Small intestine (tissue), 7 donors: ENCODE measurements around the gene SORL1. TPM values are rescaled to one million over a fixed set of nuclear protein-coding genes. Genes with fewer than 3 reads are reported as not detected.

Experiments
- DNase-seq, 2 donors: peaks; one replicate each; pipeline versions ENCODE4 v3.0.0 to v3.0.0-alpha.2; 2013
- FAIRE-seq: peaks from 2 replicates; lab custom pipeline; 2012; peaks lifted over from hg19 to GRCh38; lab: Jason Lieb, UNC
- H3K27ac ChIP-seq, 3 donors: one replicate each; pipeline ENCODE4 v1.5.1; 2013; ENCODE audit warnings: low read length in 2 of 3, mild to moderate bottlenecking in 2 of 3, control low read depth in 1 of 3, inconsistent platforms in 1 of 3, low read depth in 1 of 3, moderate library complexity in 1 of 3
- H3K27me3 ChIP-seq, 3 donors: one replicate each; pipeline ENCODE4 v1.6.1; 2013; ENCODE audit warnings: low read length in 3 of 3, inconsistent platforms in 1 of 3; ENCODE audit not compliant: control insufficient read depth in 3 of 3, insufficient read depth in 3 of 3
- H3K36me3 ChIP-seq, 3 donors: one replicate each; pipeline ENCODE4 v1.6.1; 2013; ENCODE audit warnings: low read length in 3 of 3, inconsistent platforms in 1 of 3, low read depth in 1 of 3, mild to moderate bottlenecking in 1 of 3, moderate library complexity in 1 of 3; ENCODE audit not compliant: control insufficient read depth in 3 of 3, insufficient read depth in 2 of 3
- H3K4me1 ChIP-seq, 3 donors: one replicate each; pipeline ENCODE4 v1.6.1; 2013; ENCODE audit warnings: low read length in 2 of 3, inconsistent platforms in 1 of 3, low read depth in 1 of 3, mild to moderate bottlenecking in 1 of 3, moderate library complexity in 1 of 3; ENCODE audit not compliant: control insufficient read depth in 3 of 3, insufficient read depth in 2 of 3
- H3K4me3 ChIP-seq, 3 donors: one replicate each; pipeline ENCODE4 v1.5.1; 2013; ENCODE audit warnings: low read length in 3 of 3, control low read depth in 1 of 3, inconsistent platforms in 1 of 3, low read depth in 1 of 3, mild to moderate bottlenecking in 1 of 3, moderate library complexity in 1 of 3
- H3K9me3 ChIP-seq, 2 donors: one replicate each; pipeline ENCODE4 v1.6.1; 2013; ENCODE audit warnings: low read depth in 1 of 2, low read length in 1 of 2; ENCODE audit not compliant: control insufficient read depth in 2 of 2, insufficient read depth in 1 of 2
- WGBS, 3 donors: extraction: QIAGEN DNeasy Blood & Tissue Kit; methylation state at CpG; one replicate each; pipeline ENCODE4 v1.1.7; 2013; 5-methylcytosine and 5-hydroxymethylcytosine counted together
- polyA plus RNA-seq, 4 donors: library from polyadenylated mRNA; stranded (reverse) in 3 of 4; unstranded in 1 of 4; fragments of 200-250 nt in 3 of 4; fragments of 120-200 nt in 1 of 4; gene quantifications; one replicate each; pipeline versions ENCODE4 v1.2.1 to v1.2.3, GENCODE V29; 2013
- donor health status: healthy with polysubstance abuse.
- donor health status: control.
- donor health status: control.
- donor health status: Bipolar disorder and iron deficiency.
- donor health status: healthy.

SORL1 gene
- polyA plus RNA-seq, 4 donors, result 4.6 to 64.5 (median 5.8) TPM

DNA sequence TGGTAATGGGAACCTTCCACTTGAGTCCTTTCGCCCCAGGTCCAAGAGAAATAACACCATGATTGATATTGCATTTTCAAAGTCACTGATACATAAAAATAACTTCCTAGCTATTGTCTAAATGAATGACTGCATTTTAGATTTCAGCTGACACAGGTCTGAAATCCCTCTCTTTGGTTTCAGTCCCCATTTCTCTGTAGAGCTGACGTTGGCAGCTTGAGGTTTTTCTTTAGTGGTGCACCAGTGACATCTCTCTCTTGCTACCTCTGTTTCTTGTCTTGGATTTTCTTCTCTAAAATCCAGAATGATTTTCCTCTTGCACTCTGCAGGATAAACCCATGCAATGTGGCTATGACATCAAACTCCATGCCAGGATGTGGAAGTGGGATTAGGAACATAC is 31.7 kb upstream of the SORL1 start:
- Histone ChIP-seq H3K27ac (no peak overlapping the region), H3K4me1 (peaks cover 0 to 6% (median 4%) of the 10 kb centered on the region in 3 donors), H3K9me3 (no peaks in the 10 kb centered on the region), H3K4me3 (no peak overlapping the region), H3K27me3 (no peaks in the 10 kb centered on the region), H3K36me3 (no peaks in the 10 kb centered on the region)
- WGBS, 3 donors, result 83 to 93% (median 92%) methylated on average over 2 of the region's 2 CpGs
- FAIRE-seq, result no peak
- no peak for DNase-seq

DNA sequence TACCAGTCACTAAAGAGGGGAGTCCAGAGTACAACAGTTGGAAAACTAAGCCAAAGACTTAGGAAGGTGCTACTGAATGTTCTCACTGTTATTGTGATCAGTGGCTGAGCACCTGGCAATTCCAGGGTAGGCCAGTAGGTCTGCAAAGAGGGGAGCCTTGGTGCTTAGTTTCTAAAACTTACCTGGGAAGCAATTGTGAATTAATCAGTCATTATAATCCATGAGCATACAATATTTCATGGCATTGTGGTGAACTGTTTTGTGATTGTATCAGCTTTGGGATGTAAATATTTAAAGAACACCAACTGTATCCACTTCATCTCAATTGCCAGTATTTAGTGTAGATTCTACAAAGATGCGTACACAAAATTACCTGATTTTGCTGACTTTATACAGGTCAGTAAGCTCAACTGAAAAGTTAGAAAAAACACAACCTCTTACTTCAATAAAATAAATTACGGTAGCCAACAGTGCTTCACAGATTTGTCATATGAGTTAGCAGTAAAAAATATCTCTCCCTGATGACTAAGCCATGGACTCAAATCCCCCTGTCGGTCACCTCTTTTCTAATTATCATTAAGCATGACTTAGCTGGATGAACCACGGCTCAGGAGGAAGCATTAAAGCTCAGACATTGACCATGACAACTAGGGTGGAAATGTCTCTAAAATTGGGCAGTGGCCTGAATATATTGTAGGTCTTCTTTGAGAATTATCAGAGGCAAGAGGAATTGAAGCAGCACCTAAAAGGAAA is 30.8 kb upstream of the SORL1 start:
- FAIRE-seq (no peak), DNase-seq (no peak)
- Histone ChIP-seq H3K27ac (no peak overlapping the region), H3K4me1 (peaks cover 0 to 6% (median 4%) of the 10 kb centered on the region in 3 donors), H3K4me3 (no peak overlapping the region), H3K9me3 (no peaks in the 10 kb centered on the region), H3K36me3 (no peaks in the 10 kb centered on the region), H3K27me3 (no peaks in the 10 kb centered on the region)
- WGBS, 3 donors, result 53 to 71% (median 67%) methylated on average over 4 of the region's 4 CpGs

DNA sequence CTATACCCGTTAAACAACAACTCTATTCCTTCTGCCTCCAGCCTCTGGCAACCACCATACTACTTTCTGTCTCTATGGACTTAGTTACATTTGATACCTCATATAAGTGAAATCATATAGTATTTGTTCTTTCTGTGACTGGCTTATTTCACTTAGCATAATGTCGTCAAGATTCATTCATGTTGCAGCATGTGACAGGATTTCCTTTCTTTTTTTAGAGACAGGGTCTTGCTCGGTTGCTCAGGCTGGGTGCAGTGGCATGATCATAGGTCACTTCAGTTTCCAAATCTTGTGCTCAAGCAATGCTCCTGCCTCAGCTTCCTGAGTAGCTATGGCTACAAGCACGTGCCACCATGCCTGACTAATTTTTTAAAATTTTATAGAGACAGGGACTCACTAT is 29.4 kb upstream of the SORL1 start:
- Histone ChIP-seq H3K36me3 (no peaks in the 10 kb centered on the region), H3K27ac (no peak overlapping the region), H3K27me3 (peaks cover 0 to 4% (median 0%) of the 10 kb centered on the region in 3 donors), H3K9me3 (no peaks in the 10 kb centered on the region), H3K4me1 (peaks cover 0 to 1% (median 0%) of the 10 kb centered on the region in 3 donors), H3K4me3 (no peak overlapping the region)
- WGBS, 3 donors, result 59 to 73% (median 64%) methylated on average over 4 of the region's 4 CpGs
- DNase-seq (no peak), FAIRE-seq (no peak)

DNA sequence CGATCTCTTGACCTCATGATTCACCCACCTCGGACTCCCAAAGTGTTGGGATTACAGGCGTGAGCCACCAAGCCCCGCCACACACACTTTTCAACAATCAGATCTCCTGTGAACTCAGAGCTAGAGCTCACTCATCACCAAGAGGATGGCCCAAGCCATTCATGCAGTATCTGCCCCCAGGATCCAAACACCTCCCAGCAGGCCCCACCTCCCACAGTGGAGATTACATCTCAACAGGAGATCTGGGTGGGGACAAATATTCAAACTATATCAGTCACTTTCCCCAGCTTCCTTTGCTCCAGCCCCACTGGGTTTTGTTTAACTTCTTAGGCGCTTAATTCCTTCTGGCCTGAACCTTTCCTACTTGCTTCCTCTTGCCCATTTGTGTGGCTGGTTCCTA is 26.3 kb upstream of the SORL1 start:
- 91 to 94% (median 91%) methylated on average over 5 of the region's 5 CpGs for WGBS, 3 donors
- no peak for FAIRE-seq
- H3K4me1 ChIP-seq, result peaks cover 0 to 4% (median 0%) of the 10 kb centered on the region in 3 donors

DNA sequence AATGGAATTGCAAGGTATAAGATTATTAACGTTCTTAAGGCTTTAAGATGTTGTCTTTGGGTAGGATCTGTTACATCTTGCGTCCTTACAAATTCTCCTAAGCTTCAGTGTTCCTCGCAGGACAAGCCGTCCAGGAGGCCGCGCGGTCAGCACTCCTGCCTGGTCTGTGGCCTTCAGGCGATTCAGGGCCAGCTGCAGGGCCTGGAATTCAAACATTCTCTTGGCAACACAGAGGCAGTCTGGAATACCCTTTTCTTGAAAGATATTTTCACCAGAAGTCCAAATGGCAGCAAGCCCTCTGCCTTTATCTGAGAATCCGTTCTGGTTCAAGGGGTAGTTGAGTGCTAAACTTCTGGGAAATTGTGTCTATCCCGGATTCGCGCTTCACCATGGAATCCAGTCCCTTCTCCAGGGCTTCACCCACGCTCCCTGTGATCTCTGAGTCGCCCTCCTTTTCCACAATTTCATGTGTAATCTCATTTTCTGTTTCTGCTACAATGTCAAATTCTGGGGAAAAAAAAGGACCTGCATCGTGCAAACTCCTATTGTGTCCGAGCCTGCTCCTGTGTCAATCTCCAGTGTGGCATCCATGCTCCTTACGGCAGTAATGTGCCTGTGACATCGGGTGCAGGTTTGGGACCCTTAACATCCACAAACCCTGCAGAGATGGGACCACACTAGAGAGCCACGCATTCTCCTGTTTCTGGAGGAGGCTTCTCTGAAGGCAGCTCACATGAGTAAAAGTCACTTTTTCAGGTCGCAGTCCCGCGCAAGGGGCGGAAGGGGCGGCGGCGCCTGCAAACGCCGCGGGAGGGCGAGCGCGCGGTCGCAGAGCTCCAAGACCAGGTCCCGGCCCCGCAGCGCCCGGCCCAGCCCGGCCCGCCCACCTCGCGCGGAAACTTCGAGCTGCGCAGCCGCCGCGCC is 25.4 kb upstream of the SORL1 start:
- peaks cover 0 to 4% (median 0%) of the 10 kb centered on the region in 3 donors for H3K27me3 ChIP-seq
- DNase-seq (peak; percentile 31 to 68), FAIRE-seq (no peak)
- H3K4me1 ChIP-seq, result peaks cover 0 to 4% (median 0%) of the 10 kb centered on the region in 3 donors
- H3K36me3 ChIP-seq, result no peaks in the 10 kb centered on the region
- H3K27ac ChIP-seq, result no peak overlapping the region
- H3K9me3 ChIP-seq, result no peaks in the 10 kb centered on the region
- WGBS, 3 donors, result 27 to 32% (median 28%) methylated on average over 47 to 48 of the region's 48 CpGs
- peak overlapping the region in 1 of 3 donors; percentile 25 for H3K4me3 ChIP-seq

More for the DNA sequence above, 26.3 kb upstream of the SORL1 start:
- DNase-seq, result no peak
- Histone ChIP-seq H3K9me3 (no peaks in the 10 kb centered on the region), H3K27me3 (peaks cover 0 to 4% (median 0%) of the 10 kb centered on the region in 3 donors), H3K27ac (no peak overlapping the region), H3K36me3 (no peaks in the 10 kb centered on the region), H3K4me3 (no peak overlapping the region)

DNA sequence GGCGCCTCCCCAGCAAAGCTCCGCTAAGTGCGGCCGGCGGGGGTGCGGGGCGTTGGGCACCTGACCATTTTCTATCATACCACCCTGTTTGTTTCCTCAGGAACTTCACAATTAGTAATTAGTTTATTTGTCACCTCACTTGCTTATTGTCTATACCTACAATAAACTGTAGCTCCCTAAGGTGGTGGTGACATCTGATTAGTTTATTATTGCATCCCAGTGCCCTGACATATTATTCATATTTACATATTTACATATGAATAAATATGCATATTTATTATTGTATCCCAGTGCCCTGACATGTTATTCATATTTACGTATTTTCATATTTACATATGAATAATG is 24.7 kb upstream of the SORL1 start:
- no peak overlapping the region for H3K27ac ChIP-seq
- no peaks in the 10 kb centered on the region for H3K9me3 ChIP-seq
- no peak overlapping the region for H3K4me3 ChIP-seq
- H3K27me3 ChIP-seq, result peaks cover 0 to 4% (median 0%) of the 10 kb centered on the region in 3 donors
- 12 to 18% (median 12%) methylated on average over 8 of the region's 8 CpGs for WGBS, 3 donors
- H3K4me1 ChIP-seq, result peaks cover 0 to 4% (median 0%) of the 10 kb centered on the region in 3 donors
- DNase-seq, result no peak
- FAIRE-seq, result no peak
- no peaks in the 10 kb centered on the region for H3K36me3 ChIP-seq

DNA sequence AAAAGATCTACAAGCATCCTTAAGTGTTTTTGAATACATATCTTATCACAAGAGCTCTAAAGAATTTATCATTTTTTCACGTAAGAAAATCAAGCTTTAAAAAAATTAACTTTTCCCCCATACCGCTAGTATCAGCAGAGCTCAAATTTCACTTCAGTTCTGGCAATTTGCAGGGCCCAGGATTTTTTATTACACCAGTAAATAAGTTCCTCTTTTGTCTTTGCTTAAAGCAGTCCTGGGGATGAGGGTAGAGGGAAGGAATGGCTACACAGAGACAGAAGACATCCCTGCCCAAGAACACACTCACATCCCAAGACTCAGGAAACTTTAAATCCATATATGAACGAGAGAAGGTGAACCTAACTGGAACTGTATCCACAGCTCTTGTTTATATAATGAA is 22.6 kb upstream of the SORL1 start:
- H3K4me1 ChIP-seq, result peaks cover 0 to 4% (median 0%) of the 10 kb centered on the region in 3 donors
- H3K9me3 ChIP-seq, result no peaks in the 10 kb centered on the region
- no peak overlapping the region for H3K27ac ChIP-seq
- FAIRE-seq, result no peak
- no peak for DNase-seq
- no peak overlapping the region for H3K4me3 ChIP-seq
- WGBS, 3 donors, result 26 to 32% (median 30%) methylated on average over 3 of the region's 3 CpGs
- H3K27me3 ChIP-seq, result peaks cover 0 to 4% (median 0%) of the 10 kb centered on the region in 3 donors
- no peaks in the 10 kb centered on the region for H3K36me3 ChIP-seq

DNA sequence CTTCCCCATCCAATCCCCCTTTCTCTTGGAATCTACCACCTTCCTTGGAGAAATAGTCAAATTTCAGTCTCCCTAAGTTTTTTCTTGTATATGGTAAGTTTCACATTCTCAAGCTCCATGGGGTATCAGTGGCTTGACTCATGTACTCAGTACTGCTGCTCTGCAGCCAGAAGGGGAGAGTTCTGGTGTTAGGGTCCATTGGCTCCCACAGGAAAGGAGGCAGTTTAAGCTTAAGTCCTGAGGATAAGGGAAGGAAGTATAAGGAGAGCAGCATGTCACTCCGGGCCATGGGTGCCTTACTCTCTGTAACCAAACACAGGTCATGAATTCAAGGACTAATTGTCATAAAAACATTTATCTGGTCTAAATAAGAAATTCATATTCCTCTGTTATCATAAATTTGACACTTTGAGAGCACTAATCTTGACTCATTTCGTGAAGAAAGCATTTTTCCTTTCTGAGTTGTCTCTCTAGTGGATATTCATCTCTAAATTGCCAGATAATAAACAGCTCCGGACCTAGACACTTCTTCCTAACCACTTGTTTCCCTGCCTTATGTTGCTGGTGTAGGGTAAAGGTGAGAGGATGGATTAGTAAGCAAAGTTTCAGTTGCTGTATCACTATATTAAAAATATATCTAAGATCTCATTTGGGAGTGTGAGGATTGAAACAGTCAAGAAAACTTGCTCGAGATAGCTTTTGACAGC is 20.1 kb upstream of the SORL1 start:
- H3K27me3 ChIP-seq, result no peaks in the 10 kb centered on the region
- peaks cover 0 to 15% (median 2%) of the 10 kb centered on the region in 3 donors for H3K4me1 ChIP-seq
- 60 to 73% (median 70%) methylated on average over 4 of the region's 4 CpGs for WGBS, 3 donors
- H3K9me3 ChIP-seq, result no peaks in the 10 kb centered on the region
- H3K27ac ChIP-seq, result no peak overlapping the region
- DNase-seq (no peak), FAIRE-seq (no peak)
- no peak overlapping the region for H3K4me3 ChIP-seq
- no peaks in the 10 kb centered on the region for H3K36me3 ChIP-seq
